HG02840 (cell line): Measurements from ENCODE around the gene PASK.

ENCODE experiments used
- ATAC-seq: cut with Tn5 transposase; IDR thresholded peaks from one replicate; pipeline ENCODE4 v1.9.1; 2021; ENCODE audit warnings: mild to moderate bottlenecking, moderate library complexity, moderate number of reproducible peaks; ENCODE audit not compliant: unreplicated experiment, low FRiP score

The PASK gene

DNA sequence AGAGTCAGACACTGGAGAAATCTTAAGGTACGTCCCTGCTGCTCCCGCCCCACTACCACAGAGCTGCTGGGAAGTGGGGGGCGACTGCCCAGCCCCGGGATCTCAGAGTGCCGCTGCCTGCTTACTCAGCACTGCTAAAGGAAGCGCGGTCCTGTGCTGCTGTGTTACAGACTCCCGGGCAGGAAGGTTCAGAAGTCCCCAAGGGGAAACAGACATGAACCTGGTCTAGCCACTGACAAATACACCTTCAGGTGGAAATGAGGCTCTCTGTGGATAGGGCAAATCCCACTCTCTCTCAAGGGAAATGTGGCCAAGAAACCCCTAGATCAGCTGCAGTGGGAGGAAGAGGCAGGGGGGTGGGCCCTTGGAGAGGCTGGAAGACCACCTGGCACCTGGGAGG is 60.9 kb downstream of the PASK start:
- ATAC-seq = no peak

DNA sequence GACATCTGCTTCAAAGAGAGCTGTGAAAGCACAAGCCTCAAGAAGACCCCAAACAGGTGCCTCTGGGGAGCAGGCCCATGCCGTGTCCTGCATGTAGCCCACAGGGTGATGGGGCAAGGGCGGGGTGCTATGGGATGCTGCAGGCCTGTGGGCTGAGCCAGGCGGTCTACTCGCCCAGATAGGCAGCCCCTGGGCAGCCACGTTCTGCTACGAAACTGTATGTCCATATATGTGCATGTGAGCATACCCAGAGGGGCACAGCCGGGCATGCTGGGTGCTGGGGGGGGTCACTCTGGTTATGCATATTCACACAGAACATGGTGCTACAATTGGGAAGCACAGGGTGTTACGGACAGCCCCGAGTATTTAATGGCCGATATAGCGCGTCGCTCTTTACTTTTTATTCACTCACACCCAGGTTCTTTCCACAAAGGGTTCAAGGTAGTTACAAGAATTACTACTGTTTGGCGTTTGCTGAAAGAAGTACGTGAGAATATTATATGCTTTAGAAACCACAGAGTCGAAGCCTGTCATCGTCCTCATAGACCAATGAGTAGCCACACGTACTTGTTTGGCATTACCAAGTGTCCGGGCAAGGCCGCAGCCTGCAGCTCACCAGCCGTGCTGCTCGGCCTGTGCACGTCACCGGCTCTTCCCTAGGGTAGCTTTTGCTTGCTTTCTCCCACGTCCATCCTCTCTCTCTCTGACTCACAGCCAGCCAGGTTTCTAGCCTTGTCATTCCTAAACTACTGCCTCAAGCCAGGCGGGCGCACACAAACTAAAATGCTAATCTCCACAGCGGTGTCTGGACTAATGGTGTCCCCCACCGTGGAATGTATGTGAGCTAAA is 61.6 kb downstream of the PASK start:
- no peak for ATAC-seq

- ATAC-seq = no peak
Measured at GRCh38 chr2:241084856-241085444, 64.3 kb downstream of the PASK start.

DNA sequence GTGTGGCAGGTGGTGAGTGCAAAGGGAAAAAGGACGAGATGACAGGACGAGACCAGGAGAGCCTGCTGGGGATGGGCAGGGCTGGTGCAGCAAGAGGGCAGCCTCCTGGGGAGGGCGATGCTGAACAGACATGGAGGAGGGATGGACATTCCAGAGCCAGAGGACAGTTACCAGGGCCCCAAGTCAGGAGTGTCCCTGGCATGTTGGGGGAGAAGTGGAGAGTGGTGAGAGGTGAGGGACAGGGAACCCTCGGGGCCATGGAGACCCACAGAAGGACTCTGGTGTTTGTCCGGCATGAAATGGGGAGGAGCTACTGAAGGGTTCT is 66.2 kb downstream of the PASK start:
- no peak for ATAC-seq

- no peak for ATAC-seq
Measured at GRCh38 chr2:241082341-241083090, 66.8 kb downstream of the PASK start.

- ATAC-seq = no peak
Measured at GRCh38 chr2:241081643-241082340, 67.5 kb downstream of the PASK start.

GRCh38 chr2:241081190-241081642 is 68.1 kb downstream of the PASK start:
- no peak for ATAC-seq

GRCh38 chr2:241080405-241081189 is 68.7 kb downstream of the PASK start:
- ATAC-seq = no peak

- no peak for ATAC-seq
Measured at GRCh38 chr2:241074901-241075540, 74.3 kb downstream of the PASK start.

GRCh38 chr2:241074065-241074818 is 75.0 kb downstream of the PASK start:
- ATAC-seq = no peak

GRCh38 chr2:241073166-241074064 is 75.9 kb downstream of the PASK start:
- ATAC-seq = no peak

- ATAC-seq = no peak
Measured at GRCh38 chr2:241072553-241073165, 76.6 kb downstream of the PASK start.

DNA sequence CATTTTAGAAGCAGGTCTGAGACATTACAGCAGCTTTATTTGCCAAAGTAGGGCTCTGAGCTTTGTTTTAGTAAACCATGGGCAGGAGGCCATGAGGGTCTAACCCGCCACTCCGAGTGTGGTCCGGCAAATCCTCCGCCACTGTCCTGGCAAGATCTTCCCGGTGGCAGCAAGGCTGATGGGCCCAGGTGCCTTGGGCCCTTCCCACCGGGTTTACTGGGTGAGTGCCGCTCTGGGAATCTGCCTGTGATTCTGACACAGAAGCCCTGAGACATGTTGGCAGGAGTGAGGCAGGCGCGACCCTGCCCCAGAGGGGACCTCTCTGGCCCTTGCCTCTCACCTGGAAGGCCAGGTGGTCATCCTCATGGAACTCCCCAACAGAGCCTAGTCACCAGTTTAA is 77.1 kb downstream of the PASK start:
- ATAC-seq = no peak

DNA sequence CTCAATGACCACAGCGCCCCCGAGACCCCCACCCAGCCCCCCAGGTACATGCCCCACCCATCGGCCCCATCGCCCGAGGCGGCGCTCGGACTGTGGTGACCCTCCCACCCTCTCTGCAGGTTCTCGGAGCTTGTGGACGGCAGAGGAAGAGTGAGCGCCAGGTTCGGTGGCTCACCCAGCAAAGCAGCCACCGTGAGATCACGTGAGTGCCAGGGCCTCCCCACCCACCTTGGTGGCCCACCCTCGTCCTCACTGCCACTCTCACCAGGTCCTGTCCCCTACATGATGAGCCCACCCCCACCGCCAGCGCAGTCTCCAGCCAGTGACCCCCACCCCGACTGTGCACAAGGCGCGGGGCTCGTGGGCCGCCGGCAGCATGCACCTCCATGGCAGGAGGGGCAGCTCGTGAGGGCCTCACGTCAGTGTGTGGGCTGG is 77.6 kb downstream of the PASK start:
- ATAC-seq = no peak

DNA sequence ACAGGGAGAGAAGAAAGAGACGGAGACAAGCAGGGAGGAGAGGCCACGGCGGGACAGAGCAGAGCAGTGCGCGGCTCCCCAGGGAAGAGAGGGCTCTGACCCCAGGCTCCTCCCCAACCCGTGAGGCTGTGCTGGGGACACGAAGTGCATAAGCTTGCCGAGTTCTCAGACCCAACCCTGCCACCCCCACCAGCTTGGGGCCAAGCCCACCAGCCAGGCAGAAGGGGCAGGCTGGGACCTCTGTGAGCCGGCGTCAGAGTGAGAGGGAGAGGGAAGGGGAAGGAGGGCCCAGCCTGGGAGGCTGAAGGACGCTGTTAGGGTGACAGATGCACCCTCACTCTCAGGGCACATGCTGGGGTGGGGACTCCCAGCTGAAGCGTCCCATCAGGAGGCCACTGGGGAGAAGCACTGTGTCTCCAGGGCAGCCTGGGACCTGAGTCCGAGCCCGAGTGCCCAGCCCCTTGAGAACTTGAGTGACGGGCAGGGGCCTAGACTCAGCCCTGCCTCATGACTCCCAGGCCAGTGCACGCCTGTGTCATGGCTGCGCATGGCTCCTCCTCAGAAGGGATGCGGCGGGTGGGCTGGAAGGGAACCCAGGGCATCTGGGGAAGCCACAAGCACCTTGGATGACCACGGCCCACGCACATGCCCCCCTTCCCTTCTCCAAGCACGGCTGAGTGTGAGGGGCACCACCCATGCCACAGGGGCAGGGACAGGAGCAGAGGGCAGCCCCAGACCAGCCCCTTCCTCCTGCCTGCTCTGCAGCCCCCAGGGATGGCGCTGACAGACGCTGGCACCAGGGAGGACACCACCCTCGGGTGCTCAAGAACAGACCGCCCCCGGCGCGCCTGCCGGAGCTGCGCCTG is 78.2 kb downstream of the PASK start:
- no peak for ATAC-seq

GRCh38 chr2:241070361-241070760 is 78.9 kb downstream of the PASK start:
- no peak for ATAC-seq
